Stomach (tissue), 4 donors: ENCODE data around the gene SOCS7.

Source experiments
- POLR2A ChIP-seq, 4 donors: fragments of 450-650 bp; IDR thresholded peaks; one replicate each; pipeline ENCODE4 v1.6.1; 2016; ENCODE audit warnings: antibody characterized with exemption in 4 of 4, control low read depth in 2 of 4, mild to moderate bottlenecking in 1 of 4, moderate library complexity in 1 of 4
- POLR2AphosphoS5 ChIP-seq, 3 donors: sonication (generic); formaldehyde crosslinking; IDR thresholded peaks; one replicate each; pipeline ENCODE4 v1.6.1; 2016; ENCODE audit warnings: antibody characterized with exemption in 3 of 3
- TF ChIP-seq, protein P1 (sequence below), 7 experiments: fragments of 450-650 bp in 4 of 7; fragments of 200-600 bp in 3 of 7; sonication (generic) in 3 of 7; IDR thresholded peaks; one replicate each; pipeline ENCODE4 v1.5.1; 2016 to 2019; ENCODE audit warnings: antibody characterized with exemption in 7 of 7, control low read depth in 2 of 7, mild to moderate bottlenecking in 1 of 7

DNA sequence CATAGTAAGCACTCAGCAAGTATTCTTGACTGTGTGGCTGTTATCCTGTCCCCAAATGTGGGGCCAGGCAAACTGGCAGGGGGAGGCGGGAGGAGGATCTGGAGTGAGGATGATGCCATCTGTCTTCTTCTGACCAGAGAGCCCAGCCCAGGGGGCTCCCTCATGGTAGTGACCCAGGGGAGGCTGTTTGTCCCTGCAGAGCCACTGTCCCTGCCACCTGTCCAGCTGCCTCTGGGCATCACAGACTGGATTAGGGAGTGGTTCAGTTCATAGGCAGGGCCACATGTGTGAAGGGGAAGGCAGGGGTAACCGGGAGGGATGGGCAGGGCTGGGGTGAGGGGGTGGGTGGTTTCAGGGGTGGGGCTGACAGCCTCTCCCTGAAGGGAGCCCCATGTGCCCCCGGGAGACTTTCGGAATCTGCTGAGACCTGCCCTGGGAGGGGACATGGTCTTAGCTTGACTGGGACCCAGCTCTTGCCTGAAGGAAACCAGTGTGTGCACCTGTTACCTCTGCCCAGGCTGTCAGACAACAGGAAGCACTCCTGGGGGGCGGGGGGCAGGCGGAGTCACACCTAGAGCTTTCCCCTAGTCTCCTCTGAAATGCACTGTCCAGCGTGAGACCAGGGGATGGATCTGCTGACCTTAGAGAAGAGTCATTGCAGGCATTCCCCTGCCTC lies 91.8 kb downstream of the SOCS7 start:
- TF ChIP-seq, protein P1, sequence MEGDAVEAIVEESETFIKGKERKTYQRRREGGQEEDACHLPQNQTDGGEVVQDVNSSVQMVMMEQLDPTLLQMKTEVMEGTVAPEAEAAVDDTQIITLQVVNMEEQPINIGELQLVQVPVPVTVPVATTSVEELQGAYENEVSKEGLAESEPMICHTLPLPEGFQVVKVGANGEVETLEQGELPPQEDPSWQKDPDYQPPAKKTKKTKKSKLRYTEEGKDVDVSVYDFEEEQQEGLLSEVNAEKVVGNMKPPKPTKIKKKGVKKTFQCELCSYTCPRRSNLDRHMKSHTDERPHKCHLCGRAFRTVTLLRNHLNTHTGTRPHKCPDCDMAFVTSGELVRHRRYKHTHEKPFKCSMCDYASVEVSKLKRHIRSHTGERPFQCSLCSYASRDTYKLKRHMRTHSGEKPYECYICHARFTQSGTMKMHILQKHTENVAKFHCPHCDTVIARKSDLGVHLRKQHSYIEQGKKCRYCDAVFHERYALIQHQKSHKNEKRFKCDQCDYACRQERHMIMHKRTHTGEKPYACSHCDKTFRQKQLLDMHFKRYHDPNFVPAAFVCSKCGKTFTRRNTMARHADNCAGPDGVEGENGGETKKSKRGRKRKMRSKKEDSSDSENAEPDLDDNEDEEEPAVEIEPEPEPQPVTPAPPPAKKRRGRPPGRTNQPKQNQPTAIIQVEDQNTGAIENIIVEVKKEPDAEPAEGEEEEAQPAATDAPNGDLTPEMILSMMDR (IDR thresholded peaks at IDR 0.05): no peak
- no peak for TF ChIP-seq POLR2AphosphoS5 (IDR thresholded peaks at IDR 0.05)
- TF ChIP-seq POLR2A (IDR thresholded peaks at IDR 0.05): no peak
